ENCODE results near the gene DNM3. TPM values are rescaled to one million over a fixed set of nuclear protein-coding genes. Genes with fewer than 3 reads are reported as not detected.

Gene DNM3
- total and polyA plus RNA-seq, 9 of the 15 experiments (the other 6 are each of a cell fraction or from before 2014, with no cell fraction given), result 0.08 to 0.36 (median 0.22) TPM; not detected in 1

DNA sequence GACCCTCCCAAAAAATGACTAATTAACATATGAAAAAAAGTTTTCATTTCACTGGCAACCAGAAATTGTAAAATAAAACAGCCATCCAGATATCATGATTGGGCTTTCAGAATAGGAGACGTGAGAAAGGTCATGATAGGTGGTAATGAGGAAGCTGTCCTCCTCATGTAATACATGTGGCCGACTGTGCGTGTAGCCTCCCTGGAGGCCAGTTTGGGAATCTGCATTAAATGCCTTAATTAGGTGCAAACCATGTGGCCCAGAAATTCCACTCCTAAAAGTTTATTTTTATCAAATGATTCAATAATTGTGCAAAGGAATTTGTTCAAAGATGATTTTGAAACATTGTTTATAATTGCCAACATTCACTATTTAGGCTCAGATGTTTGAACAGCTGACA is 451.5 kb downstream of the DNM3 start (continued):
- TF ChIP-seq, protein P1, sequence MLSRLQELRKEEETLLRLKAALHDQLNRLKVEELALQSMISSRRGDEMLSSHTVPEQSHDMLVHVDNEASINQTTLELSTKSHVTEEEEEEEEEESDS (CRISPR knock-in tag; IDR thresholded peaks at IDR 0.05), result no peak
- TF ChIP-seq, protein P2, sequence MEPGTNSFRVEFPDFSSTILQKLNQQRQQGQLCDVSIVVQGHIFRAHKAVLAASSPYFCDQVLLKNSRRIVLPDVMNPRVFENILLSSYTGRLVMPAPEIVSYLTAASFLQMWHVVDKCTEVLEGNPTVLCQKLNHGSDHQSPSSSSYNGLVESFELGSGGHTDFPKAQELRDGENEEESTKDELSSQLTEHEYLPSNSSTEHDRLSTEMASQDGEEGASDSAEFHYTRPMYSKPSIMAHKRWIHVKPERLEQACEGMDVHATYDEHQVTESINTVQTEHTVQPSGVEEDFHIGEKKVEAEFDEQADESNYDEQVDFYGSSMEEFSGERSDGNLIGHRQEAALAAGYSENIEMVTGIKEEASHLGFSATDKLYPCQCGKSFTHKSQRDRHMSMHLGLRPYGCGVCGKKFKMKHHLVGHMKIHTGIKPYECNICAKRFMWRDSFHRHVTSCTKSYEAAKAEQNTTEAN (CRISPR knock-in tag; IDR thresholded peaks at IDR 0.05), result no peak
- TF ChIP-seq, protein P3, sequence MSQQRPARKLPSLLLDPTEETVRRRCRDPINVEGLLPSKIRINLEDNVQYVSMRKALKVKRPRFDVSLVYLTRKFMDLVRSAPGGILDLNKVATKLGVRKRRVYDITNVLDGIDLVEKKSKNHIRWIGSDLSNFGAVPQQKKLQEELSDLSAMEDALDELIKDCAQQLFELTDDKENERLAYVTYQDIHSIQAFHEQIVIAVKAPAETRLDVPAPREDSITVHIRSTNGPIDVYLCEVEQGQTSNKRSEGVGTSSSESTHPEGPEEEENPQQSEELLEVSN (IDR thresholded peaks at IDR 0.05; ENCODE audit: borderline replicate concordance in 1 of 2, extremely low read depth in 1 of 2, insufficient read depth in 1 of 2, insufficient read length in 1 of 2, low read depth in 1 of 2, low read length in 1 of 2, poor library complexity in 1 of 2, severe bottlenecking in 1 of 2), result peak in 1 of 2 experiments; percentile 27
- TF ChIP-seq, protein P4, sequence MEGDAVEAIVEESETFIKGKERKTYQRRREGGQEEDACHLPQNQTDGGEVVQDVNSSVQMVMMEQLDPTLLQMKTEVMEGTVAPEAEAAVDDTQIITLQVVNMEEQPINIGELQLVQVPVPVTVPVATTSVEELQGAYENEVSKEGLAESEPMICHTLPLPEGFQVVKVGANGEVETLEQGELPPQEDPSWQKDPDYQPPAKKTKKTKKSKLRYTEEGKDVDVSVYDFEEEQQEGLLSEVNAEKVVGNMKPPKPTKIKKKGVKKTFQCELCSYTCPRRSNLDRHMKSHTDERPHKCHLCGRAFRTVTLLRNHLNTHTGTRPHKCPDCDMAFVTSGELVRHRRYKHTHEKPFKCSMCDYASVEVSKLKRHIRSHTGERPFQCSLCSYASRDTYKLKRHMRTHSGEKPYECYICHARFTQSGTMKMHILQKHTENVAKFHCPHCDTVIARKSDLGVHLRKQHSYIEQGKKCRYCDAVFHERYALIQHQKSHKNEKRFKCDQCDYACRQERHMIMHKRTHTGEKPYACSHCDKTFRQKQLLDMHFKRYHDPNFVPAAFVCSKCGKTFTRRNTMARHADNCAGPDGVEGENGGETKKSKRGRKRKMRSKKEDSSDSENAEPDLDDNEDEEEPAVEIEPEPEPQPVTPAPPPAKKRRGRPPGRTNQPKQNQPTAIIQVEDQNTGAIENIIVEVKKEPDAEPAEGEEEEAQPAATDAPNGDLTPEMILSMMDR (IDR thresholded peaks at IDR 0.05 in 2 of 3, conservative IDR thresholded peaks at IDR 0.05 in 1 of 3; ENCODE audit: insufficient read depth in 2 of 3, low read depth in 1 of 3, low read length in 3 of 3), result peak in 2 of 3 experiments; percentile 10 to 27; a peak in 2 of 6 replicates
- TF ChIP-seq XRCC3 (IDR thresholded peaks at IDR 0.05), result no peak
- no peak for TF ChIP-seq FOXJ2 (tag; IDR thresholded peaks at IDR 0.05)
- TF ChIP-seq, protein P5, sequence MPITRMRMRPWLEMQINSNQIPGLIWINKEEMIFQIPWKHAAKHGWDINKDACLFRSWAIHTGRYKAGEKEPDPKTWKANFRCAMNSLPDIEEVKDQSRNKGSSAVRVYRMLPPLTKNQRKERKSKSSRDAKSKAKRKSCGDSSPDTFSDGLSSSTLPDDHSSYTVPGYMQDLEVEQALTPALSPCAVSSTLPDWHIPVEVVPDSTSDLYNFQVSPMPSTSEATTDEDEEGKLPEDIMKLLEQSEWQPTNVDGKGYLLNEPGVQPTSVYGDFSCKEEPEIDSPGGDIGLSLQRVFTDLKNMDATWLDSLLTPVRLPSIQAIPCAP (CRISPR knock-in tag; IDR thresholded peaks at IDR 0.05; ENCODE audit: borderline replicate concordance), result no peak
- TF ChIP-seq SUPT5H (IDR thresholded peaks at IDR 0.05), result no peak
- no peak for TF ChIP-seq YBX1 (IDR thresholded peaks at IDR 0.05)
- TF ChIP-seq, protein P6, sequence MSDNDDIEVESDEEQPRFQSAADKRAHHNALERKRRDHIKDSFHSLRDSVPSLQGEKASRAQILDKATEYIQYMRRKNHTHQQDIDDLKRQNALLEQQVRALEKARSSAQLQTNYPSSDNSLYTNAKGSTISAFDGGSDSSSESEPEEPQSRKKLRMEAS (CRISPR knock-in tag; IDR thresholded peaks at IDR 0.05), result peak; percentile 44; the same call in 1 of the 2 replicates
- TF ChIP-seq ZBTB1 (CRISPR knock-in tag; IDR thresholded peaks at IDR 0.05; ENCODE audit: borderline replicate concordance, low read depth), result no peak
